HG02759 (cell line): ENCODE data around the gene ZNF14.
"Not testable (repeated sequence)": the region's sequence is repeated elsewhere in the genome, so short reads cannot be mapped to it uniquely, and the experiment has no call there.

Experiments
- ATAC-seq: cut with Tn5 transposase; IDR thresholded peaks from one replicate; pipeline ENCODE4 v1.9.1; 2021; ENCODE audit warnings: mild to moderate bottlenecking, moderate library complexity; ENCODE audit not compliant: unreplicated experiment

ZNF14 gene

DNA sequence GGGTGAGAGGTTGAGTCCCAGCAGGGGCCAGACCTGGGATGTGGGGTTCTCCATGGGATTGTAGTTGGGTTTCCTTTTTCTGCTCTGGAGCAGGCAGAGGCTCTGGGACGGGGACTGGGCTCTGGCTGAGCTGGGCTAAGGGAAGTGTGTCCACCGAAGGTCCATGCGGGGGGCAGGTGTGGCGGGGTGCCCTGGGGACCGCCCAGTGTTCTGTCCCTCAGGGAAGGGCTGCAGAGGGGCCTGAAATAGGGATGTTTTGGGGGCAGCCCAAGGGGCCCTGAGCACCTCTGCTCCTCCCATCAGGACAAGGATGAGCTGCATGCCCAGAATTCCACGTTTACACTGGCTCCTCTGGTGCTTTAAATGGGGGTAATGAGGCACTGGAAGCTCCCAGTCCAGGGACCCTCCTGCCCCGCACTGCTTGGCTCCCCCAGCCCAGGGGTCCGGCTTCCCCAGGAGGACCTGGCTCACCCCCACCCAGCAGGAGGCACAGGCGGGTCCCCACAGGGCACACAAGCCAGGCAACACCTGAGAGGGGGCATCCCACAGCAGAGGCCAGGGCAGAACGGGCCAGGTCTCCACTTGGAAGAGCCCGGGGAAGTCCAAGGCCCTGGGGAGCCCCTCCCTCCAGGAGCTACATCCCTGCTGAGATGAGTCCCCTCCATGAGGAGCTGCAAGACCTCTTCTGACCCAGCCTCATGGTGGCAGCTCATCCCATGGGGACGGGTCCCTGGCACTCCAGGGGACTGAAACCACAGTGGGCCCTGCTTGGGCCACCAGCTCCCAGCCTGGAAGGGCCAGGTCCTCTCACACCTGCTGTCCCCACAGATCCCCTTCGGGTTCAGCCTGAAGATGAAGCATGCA is 14.7 kb upstream of the ZNF14 start:
- no peak for ATAC-seq

DNA sequence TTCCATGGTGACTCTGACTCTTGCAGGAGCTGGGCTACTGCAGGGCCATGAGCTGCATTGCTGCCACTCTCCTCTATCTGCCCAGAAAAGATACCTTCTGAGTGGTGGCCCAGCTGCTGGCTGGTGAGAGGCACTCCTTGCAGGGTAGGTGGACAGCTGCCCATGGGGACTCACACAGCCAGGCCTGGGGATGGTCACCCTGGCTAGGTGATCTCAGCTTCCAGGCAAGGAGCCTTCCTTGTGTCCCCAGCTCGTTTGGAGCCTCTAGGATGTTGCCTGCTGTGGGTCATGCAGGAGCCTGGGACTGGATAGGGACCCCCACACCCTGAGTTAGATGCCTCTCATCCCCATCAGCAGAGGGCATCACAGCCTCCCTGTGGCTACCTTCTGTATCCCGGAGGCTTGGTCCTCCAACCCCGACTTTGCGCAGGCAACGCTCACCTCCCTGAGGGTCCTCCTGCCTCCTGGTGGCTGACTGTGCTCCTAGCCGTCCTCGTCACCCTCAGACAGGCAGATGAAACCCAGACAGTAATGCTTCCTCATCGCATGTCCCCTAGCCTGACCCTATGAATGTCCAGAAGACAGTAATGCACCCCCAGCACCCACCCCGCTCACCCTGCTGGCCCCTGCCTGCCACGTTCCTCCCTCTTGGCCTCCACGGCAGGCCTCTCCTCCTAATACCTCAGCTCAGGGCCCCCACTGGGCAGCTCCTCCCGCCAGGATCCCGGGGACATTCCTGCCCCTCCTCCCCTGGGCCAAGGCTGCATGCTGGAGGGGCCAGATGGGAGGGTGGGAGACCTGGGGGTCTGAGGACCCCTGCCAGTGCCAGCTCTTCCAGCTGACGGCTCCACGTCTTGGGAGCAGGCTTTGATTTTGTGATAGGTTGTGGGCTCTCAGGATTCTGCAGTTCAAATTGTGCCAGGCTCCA is 13.6 kb upstream of the ZNF14 start:
- ATAC-seq: no peak

DNA sequence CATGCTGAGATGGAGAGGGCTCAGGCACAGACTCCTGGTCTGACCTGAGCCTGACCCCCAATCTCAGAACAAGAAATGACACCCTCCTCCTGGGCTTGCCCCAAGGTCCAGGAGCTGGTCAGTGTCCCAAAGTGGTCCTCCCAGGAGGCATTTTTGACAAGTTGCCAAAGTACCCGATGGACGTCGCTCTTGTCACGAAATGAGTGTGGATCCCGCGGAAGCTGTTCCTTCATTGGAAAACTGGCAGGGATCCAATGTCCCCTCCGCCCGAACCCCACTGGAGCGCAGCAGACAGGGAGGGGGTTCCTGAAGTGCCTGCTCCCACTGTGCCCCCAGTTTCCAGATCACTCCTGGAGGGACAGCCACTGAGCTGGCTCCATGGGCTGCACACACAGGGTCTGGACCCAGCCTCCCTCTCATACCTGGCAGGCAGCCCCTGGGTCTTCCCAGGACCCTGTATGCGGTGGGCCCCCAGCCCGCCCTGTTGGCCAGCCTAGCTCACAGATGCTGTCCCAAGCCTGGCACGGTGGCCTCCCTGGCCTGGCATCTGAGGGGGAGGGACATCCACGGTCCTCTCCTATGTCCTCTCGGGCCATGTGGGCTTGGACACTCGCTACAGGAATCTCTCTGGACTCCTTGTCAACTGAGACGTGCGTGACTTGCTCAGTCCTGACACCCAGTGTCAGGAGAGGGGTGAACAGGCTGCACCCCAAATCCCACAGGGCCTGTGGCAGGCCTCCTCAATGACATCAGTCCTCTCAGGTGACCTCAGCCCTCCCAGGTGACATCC is 12.8 kb upstream of the ZNF14 start:
- no peak for ATAC-seq

DNA sequence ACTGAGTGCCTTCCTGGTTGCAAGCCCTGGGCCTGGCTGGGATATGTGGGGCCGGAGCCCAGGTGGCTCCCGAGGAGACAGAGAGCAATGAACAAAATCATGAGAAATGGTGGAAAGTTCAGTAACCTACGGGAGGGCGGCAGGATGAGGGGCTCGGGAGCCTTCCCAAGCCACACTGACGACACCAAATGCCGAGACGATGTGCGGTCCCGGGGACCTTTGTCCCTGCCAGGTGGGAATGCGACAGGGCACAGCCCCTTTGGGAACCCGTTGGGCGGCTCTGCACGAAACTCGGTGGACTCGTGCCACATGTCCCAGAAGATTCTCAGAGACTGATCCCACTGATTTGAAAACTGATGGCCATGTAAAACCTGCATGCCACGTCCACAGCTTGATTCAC is 11.7 kb upstream of the ZNF14 start:
- no peak for ATAC-seq

DNA sequence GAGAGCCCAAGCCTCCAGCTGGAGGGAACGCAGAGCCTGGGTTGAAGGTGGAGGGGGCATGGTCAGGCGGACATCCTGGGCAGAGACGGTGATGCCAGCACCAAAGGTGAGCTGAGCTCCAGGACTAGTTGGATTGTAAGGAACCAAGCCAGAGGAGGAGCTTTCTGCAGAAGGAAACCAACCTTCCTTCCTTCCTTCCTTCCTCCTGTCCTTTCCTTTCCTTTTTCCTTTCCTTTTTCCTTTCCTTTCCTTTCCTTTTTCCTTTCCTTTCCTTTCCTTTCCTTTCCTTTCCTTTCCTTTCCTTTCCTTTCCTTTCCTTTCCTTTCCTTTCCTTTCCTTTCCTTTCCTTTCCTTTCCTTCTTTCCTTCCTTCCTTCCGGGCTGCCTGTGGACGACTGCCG is 11.0 kb upstream of the ZNF14 start:
- ATAC-seq: not testable (repeated sequence)

DNA sequence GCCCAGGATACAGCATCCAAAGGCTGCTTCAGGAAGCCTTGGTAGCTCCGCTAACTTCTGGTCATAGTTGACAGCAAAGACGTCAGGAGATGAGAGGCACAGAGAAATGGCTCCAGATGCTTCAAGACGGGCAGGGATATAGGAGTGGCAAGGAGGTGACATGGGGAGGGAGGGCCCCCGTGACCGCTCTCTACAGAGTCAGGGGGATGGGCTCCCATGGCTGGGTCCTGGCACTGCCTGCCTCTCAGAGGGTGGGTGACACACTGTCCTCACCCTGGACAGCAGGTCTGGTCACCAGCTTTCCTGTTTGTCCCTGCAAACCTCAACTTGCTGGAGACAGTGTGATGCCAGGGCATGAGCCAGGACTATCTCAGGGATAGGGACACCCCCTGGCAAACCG is 10.3 kb upstream of the ZNF14 start:
- no peak for ATAC-seq

DNA sequence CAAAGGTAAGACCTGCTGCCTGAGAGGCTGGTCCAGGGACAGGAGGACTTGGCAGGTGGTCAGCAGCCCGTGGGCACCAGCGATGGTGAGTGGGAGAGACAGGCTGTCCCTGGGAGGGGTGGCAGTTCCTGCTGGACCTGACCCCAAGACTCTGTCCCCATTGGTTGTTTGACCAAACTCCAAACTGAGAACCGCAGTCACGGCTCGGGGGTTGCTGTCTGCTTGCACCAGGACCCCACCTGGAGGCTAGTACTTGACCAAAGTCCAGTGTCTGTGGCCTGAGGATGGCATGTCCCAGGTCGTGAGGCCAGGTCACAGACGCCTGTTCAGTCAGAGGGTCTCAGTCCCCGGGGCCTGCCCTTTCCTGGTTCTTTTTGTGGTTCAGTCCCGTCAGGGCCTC is 9.9 kb upstream of the ZNF14 start:
- no peak for ATAC-seq

DNA sequence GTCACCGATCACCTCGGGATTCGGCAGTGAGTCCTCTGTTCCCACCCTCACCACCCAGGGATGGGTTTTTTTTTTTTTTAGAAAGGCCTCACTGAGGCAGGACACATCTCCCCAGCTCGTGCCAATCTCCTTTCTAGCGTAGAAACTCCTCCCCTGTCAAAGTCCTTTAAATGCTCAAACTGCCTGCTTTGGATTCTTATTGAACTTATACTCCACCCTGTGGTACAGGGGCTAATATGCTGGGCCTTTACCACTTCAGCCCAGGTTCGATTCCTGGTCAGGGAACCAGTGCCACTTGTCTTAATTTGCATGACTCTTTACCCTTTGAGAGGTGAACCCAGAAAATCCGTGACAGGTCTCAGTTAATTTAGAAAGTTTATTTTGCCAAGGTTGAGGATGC is 8.3 kb upstream of the ZNF14 start:
- ATAC-seq: no peak

DNA sequence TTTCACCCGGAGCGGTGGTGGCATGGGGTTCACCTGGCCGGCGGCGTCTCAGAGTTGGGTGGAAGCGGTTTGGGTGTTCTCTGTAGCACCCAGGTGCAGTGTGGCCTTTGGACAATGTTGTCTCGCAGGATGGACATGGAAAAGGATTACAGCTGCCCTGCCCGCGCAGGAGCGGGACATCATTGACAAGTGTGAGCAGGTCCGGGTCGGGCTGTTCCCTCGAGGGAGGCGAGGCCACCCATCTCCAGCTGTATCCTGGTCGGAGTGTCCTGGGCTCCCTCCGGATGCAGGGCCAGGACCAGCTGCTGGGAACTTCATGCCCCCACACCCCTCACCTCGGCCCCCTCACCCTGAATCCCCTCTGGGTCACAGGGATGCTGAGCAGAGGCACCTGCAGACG is 7.8 kb upstream of the ZNF14 start:
- no peak for ATAC-seq

DNA sequence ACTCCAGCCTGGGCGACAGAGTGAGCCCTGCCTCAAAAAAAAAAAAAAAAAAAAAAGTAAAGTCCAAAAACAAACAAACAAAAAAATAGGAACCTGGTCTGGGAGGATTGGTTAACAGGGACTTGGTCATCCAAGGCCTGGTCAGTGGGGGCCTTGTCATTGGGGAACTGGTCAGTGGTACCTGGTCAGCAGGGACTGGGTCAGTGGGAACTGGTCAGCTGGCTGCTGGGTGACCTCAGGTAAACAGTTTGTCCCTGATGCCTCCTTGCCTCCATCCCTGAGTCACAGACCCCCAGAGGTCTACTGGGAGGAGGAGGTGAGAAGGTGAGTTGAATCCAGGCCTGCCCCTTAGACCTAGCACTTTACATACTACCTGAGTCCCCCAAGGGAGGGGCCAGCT is 5.7 kb upstream of the ZNF14 start:
- no peak for ATAC-seq

DNA sequence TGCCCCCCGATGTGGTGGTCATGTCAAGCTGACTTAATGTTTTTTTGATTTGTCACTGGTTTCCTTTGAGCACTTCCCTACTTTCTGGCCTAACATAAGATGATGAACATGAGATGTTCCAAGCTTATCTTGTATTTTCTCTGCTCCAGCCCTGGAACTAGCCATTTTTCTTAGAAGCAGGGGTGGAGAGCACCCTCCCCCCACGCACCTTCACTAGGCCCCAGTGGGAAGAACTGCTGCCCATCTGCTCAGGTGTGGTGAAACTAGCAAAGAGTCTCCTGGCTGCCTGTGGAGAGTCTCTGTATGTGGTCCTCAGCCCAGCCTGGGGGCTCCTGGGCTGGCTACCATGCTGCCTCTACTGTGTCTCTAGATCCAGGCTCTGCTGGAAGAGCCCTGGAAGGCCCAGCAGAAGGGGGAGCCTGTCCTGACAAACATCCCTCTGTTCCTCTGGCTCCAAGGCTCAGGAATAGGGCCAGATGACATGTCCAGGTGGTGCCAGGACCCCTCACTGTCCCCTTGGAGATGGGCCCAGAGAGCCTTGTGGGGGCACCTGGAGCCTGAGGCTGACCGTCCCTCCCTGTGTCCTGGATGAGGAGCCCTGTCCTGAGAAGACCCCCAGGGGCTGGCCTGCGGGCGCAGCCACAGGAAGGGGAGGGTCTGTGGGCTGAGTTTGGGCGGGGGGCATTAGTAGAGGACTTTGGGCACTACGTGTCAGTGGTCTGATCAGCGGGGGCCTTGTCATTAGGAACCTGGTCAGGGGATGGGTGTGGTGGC is 4.8 kb upstream of the ZNF14 start:
- ATAC-seq: no peak

DNA sequence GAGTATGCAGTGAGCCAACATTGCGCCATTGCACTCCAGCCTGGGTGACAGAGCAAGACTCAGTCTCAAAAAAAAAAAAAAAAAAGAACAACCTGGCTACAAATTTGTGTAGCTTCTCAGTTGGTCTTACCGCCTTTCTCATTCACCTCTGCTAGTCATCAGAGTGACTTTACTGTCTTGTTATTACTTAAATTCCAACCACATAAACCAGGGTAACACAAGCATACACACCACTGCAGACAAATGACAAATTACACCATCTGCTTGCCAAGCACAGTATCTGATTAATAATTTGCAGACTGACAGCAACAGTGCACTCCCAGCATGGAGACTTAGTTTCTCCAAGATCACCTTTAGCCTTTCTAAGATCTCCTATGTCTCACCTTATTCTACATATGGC is 11.0 kb downstream of the ZNF14 start:
- no peak for ATAC-seq

DNA sequence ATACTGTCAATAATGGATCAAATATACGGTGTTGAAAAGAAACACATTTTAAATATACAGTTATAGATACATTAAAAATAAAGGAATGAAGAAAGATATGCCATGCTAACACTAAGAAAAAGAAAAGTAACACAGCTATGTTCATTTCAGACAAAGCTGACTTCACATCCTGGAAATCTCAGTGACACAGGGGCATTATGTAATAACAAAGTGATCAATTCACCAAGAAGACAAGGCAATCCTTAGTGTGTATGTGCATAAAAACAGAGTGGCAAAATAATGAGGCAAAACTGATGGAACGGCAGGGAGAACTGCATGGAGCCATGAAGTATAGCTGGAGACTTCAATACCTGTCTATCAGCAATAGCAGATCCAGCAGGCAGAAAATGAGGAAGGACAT is 13.1 kb downstream of the ZNF14 start:
- ATAC-seq: no peak

DNA sequence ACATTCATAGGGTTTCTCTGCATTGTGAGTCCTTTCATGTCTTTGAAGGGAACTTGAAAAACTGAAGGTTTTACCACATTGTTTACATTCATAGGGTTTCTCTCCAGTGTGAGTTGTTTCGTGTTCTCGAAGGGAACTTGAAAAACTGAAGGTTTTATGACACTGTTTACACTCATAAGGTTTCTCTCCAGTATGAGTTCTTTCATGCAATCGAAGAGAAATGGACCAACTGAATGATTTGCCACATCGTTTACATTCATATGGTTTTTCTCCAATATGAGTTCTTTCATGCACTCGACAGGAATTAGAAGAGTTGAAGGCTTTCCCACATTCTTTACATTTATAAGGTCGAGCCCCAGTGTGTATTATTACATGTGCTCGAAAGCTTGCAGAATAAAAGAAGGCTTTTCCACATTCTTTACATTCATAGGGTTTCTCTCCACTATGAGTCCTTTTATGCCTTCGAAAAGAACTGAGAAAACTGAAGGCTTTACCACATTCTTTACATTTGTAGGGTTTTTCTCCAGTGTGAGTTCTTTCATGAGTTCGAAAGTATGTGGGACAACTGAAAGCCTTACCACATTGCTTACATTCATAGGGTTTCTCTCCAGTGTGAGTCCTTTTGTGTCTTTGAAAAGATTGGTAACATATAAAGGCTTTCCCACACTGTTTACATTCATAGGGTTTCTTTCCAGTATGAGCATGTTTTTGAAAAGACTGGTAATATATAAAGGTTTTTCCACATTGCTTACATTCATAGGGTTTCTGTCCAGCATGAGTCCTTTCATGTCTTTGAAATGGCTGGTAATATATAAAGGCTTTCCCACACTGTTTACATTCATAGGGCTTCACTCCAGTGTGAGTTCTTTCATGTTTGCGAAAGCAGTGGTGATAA is 20.7 kb downstream of the ZNF14 start:
- ATAC-seq: no peak

DNA sequence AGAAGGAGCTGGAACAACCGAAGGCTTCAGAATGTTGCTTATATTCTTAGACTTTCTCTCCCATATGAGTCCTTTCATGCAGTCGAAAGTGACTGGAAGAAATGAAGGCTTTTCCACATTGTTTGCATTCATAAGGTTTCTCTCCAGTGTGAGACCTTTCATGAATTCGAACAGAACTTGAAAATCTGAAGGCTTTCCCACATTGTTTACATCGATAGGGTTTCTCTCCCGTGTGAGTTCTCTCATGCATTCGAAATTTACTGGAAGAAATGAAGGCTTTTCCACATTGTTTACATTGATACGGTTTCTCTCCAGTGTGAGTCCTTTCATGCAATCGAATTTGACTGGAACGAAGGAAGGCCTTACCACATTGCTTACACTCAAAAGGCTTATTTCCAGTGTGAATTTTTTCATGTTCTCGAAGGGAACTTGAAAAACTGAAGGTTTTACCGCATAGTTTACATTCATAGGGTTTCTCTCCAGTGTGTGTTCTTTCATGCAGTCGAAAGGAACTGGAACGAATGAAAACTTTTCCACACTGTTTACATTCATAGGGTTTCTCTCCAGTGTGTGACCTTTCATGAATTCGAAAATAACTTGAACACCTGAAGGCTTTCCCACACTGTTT is 21.5 kb downstream of the ZNF14 start:
- no peak for ATAC-seq

DNA sequence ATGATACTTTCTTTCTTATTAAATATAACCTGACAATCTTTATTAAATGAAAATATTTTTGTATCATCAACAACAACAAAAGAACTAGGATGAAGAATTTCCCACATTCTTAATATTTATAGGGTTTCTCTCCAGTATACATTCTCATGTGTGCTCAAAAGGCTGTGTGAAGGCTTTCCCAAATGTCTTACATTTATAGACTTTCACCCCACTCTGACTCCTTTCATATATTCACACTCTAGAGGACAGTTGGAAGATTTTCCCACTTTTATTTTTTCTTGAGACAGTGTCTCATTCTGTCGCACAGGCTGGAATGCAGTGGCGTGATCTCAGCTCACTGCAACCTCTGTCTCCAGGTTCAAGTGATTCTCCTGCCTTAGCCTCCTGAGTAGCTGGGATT is 22.4 kb downstream of the ZNF14 start:
- no peak for ATAC-seq

DNA sequence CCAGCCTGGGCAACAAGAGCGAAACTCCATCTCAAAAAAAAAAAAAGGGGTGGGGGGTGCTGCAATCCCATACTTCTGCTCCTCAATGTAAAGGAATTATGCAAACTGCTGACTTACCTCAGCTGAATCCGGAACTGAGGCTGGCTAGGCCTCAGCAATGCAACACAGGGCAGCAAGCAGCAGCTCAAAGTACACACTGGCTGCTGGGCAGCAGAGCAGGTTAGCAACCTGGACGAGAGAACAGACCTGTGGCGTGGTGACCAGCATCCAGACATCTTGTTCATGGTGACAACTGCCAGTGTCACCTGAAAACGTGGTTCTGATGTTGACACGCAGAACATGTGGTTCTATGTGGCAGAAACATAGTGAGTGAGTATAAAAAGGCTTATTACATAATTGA is 28.1 kb downstream of the ZNF14 start:
- no peak for ATAC-seq

DNA sequence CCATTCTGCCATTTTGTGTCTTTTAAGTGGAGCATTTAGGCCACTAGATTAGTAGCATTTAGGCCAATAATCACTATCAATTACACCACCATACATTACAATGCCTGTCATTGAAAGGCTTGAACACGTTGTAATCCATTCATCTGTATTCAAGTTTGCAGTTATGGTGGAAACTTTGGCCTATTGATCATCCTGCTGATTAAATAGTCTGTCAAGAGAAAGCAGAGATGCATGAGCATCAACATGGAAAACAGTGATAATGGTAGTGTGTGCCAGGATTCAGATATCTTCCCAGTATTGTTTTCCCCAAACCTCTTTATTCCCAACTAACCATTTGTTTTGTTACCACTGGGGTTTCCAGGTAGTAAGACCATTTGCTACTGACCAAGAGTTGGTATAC is 32.4 kb downstream of the ZNF14 start:
- ATAC-seq: not testable (repeated sequence)

DNA sequence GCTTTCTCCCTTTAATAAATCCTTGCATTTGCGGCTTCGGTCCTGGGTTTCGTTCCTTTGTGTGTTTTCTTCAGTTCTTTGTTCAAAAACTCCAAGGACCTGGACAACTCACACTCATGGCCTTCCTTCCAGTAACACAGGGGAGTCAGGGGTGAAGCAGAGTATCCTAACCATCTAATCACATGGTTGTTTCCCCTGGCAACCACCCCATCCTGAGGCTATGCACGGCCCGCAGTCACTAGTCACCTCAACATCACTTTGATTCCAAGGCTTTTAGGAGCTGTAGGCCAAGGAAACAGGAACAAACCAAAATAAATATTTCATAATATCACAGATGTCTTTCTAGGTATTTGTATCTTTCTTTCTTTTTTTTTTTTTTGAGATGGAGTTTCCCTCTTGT is 35.3 kb downstream of the ZNF14 start:
- no peak for ATAC-seq
